ENCODE measurements around the gene VPS18.

- TF ChIP-seq POLR2A (IDR thresholded peaks at IDR 0.05; ENCODE audit: low read length) (no peak), GATA1 (IDR thresholded peaks at IDR 0.05; ENCODE audit: low read depth, low read length) (no peak)
Measured at GRCh38 chr15:40906091-40906990, 12.1 kb downstream of the VPS18 start.
